Measurements from ENCODE around the gene FILIP1L.

The FILIP1L gene

GRCh38 chr3:99940350-99940749 lies 174.0 kb downstream of the FILIP1L start:
- Histone ChIP-seq H3K36me3 (no peaks in the 10 kb centered on the region; the same call in 1 of the 2 replicates), H3K9me3 (ENCODE audit: severe bottlenecking) (no peaks in the 10 kb centered on the region), H3K27me3 (ENCODE audit: insufficient read depth, low read depth, severe bottlenecking) (no peaks in the 10 kb centered on the region), H3K27ac (no peak overlapping the region), H3K4me3 (ENCODE audit: low read depth, low read length) (no peak overlapping the region)
- TF ChIP-seq, protein P1, sequence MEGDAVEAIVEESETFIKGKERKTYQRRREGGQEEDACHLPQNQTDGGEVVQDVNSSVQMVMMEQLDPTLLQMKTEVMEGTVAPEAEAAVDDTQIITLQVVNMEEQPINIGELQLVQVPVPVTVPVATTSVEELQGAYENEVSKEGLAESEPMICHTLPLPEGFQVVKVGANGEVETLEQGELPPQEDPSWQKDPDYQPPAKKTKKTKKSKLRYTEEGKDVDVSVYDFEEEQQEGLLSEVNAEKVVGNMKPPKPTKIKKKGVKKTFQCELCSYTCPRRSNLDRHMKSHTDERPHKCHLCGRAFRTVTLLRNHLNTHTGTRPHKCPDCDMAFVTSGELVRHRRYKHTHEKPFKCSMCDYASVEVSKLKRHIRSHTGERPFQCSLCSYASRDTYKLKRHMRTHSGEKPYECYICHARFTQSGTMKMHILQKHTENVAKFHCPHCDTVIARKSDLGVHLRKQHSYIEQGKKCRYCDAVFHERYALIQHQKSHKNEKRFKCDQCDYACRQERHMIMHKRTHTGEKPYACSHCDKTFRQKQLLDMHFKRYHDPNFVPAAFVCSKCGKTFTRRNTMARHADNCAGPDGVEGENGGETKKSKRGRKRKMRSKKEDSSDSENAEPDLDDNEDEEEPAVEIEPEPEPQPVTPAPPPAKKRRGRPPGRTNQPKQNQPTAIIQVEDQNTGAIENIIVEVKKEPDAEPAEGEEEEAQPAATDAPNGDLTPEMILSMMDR (IDR thresholded peaks at IDR 0.05; ENCODE audit: low read depth, low read length) = no peak
- no peak for DNase-seq

DNA sequence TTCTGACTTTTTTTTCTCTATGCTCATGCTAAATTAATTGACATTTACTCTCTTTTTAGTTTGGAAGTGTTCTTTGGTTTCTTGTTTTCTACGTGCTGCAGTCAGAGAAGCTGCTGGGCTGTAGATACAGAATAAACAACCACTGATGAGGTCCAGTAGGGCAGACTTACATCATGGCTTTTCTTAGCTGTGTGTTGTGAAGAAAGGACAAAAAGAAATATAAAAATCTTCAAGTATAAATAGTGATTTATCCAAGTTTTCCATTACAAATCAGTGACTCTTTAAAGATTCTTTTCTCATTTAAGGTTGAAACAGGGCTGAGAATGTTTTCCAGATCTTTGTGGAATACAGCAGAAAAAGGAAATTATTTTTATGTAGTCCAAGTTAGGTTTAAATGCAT lies 174.4 kb downstream of the FILIP1L start:
- DNase-seq = no peak
- no peaks in the 10 kb centered on the region for H3K27me3 ChIP-seq (ENCODE audit: insufficient read depth, low read depth, severe bottlenecking)
- H3K36me3 ChIP-seq = no peaks in the 10 kb centered on the region; the same call in 1 of the 2 replicates
- TF ChIP-seq, protein P1 (IDR thresholded peaks at IDR 0.05; ENCODE audit: low read depth, low read length) = no peak
- H3K27ac ChIP-seq = no peak overlapping the region
- no peaks in the 10 kb centered on the region for H3K9me3 ChIP-seq (ENCODE audit: severe bottlenecking)
- no peak overlapping the region for H3K4me3 ChIP-seq (ENCODE audit: low read depth, low read length)

DNA sequence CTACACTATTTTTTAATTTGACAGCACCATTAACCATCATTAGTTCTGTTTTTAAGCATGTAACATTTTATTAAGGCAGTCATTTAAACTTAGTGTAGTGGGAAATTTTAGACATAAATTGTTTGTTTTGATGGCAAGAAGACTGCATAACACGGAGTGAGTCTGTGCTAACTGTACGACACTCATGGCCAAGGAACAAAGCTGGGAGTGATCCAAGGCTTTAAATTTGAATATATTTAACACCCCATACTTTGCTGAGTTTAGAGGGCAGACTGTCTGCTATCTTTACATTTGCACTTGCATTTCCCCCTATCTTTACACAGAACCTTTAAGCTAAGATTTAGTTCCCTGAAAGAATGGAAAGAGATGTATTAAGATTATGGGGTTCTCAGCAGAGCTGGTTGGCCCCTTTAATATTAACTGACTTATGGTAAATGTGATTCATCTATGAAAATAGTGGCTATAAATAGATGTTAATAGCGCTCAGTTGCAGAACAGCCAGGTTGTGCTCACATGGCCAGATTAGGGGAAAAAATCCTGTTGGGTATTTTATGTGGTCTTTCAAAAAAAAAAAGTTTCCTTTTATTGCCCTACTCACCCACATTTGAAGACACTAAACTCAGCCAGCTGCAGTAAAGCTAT lies 175.9 kb downstream of the FILIP1L start:
- Histone ChIP-seq H3K9me3 (ENCODE audit: severe bottlenecking) (no peaks in the 10 kb centered on the region), H3K27me3 (ENCODE audit: insufficient read depth, low read depth, severe bottlenecking) (no peaks in the 10 kb centered on the region), H3K4me3 (ENCODE audit: low read depth, low read length) (no peak overlapping the region), H3K36me3 (peaks cover 3% of the 10 kb centered on the region; the same call in 1 of the 2 replicates), H3K27ac (no peak overlapping the region)
- TF ChIP-seq, protein P1 (IDR thresholded peaks at IDR 0.05; ENCODE audit: low read depth, low read length) = no peak
- DNase-seq = no peak

DNA sequence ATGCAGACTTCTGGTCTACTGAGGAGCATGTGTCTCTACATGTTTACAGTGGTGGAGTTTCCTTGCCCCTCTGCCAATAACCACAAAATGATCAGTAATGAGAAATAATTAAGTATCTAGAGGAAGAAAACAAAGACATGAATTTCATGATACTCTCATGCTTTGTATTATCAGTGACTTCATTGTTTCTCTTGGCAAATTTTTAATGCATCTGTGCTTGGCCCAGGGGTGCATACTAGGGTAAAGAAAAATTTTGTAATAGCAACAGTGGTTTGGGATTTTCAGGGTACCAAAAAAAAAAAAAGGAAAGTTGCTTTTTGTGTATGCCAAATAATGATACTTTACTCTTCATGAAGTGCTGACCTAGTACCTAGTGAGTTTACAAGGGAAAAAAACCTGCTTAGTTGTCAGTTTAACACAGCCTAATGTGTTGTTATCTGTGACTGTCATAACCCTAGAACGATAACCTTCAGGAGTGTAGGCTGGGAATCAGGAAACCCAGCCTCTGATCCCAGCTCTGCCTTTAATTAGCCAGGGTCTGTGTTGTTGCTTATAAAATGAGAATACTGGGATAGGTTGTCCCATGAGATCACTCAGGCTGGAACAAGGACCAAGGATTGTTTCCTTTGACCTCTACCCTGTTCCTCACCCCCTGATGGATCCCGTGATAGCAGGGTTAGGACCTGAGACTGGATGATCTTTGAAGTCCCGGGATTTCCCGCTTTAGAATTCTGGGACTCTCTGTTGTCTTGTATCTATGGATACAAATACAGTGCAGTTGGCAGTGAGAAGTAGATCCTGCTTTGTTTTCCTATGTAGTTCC lies 179.1 kb downstream of the FILIP1L start:
- no peak for DNase-seq
- peaks cover 6% of the 10 kb centered on the region; the same call in 1 of the 2 replicates for H3K36me3 ChIP-seq
- no peak overlapping the region for H3K4me3 ChIP-seq (ENCODE audit: low read depth, low read length)
- H3K9me3 ChIP-seq (ENCODE audit: severe bottlenecking) = no peaks in the 10 kb centered on the region
- TF ChIP-seq, protein P1 (IDR thresholded peaks at IDR 0.05; ENCODE audit: low read depth, low read length) = no peak
- H3K27me3 ChIP-seq (ENCODE audit: insufficient read depth, low read depth, severe bottlenecking) = no peaks in the 10 kb centered on the region
- H3K27ac ChIP-seq = no peak overlapping the region

GRCh38 chr3:99933971-99934750 lies 180.1 kb downstream of the FILIP1L start:
- TF ChIP-seq, protein P1 (IDR thresholded peaks at IDR 0.05; ENCODE audit: low read depth, low read length) = no peak
- Histone ChIP-seq H3K27me3 (ENCODE audit: insufficient read depth, low read depth, severe bottlenecking) (no peaks in the 10 kb centered on the region), H3K36me3 (peaks cover 6% of the 10 kb centered on the region; the same call in 1 of the 2 replicates), H3K9me3 (ENCODE audit: severe bottlenecking) (no peaks in the 10 kb centered on the region), H3K4me3 (ENCODE audit: low read depth, low read length) (no peak overlapping the region), H3K27ac (no peak overlapping the region)
- no peak for DNase-seq
